Peyer's patch (tissue), 4 donors: ENCODE data around the gene CCDC81.

Experiments
- CTCF ChIP-seq, 6 experiments: fragments of 450-650 bp in 4 of 6; fragments of 200-600 bp in 2 of 6; sonication (generic) in 1 of 6; IDR thresholded peaks; one replicate each; pipeline ENCODE4 v1.5.1; 2017 to 2019; ENCODE audit warnings: antibody characterized with exemption in 6 of 6, mild to moderate bottlenecking in 3 of 6, moderate library complexity in 1 of 6
- POLR2A ChIP-seq, 2 donors: fragments of 450-650 bp; IDR thresholded peaks; one replicate each; pipeline ENCODE4 v1.5.1; 2017; ENCODE audit warnings: antibody characterized with exemption in 2 of 2, mild to moderate bottlenecking in 2 of 2, moderate library complexity in 2 of 2

GRCh38 chr11:86459682-86460460, 85.2 kb downstream of the CCDC81 start:
- TF ChIP-seq CTCF (IDR thresholded peaks at IDR 0.05), result no peak
- TF ChIP-seq POLR2A (IDR thresholded peaks at IDR 0.05), result no peak
